Duodenal mucosa (tissue), 2 donors: ENCODE data around the gene AGAP3.
"Not testable (repeated sequence)": the region's sequence is repeated elsewhere in the genome, so short reads cannot be mapped to it uniquely, and the experiment has no call there.

Source experiments
- H3K27ac ChIP-seq: one replicate; pipeline ENCODE4 v1.7.0; 2013; ENCODE audit warnings: low read depth, low read length
- H3K27me3 ChIP-seq, 2 donors: one replicate each; pipeline ENCODE4 v1.7.0; 2013; ENCODE audit warnings: low read length in 2 of 2, control low read depth in 1 of 2; ENCODE audit not compliant: insufficient read depth in 2 of 2, control insufficient read depth in 1 of 2
- H3K36me3 ChIP-seq, 2 donors: one replicate each; pipeline ENCODE4 v1.7.0; 2013; ENCODE audit warnings: low read length in 2 of 2, control low read depth in 1 of 2; ENCODE audit not compliant: insufficient read depth in 2 of 2, control insufficient read depth in 1 of 2
- H3K4me1 ChIP-seq, 2 donors: one replicate each; pipeline ENCODE4 v1.7.0; 2013; ENCODE audit warnings: low read length in 2 of 2, control low read depth in 1 of 2; ENCODE audit not compliant: insufficient read depth in 2 of 2, control insufficient read depth in 1 of 2
- H3K4me3 ChIP-seq, 2 donors: one replicate each; pipeline ENCODE4 v1.7.0; 2013; ENCODE audit warnings: low read length in 2 of 2, low read depth in 1 of 2
- H3K9ac ChIP-seq, 2 donors: one replicate each; pipeline ENCODE4 v1.7.0; 2013; ENCODE audit warnings: low read length in 2 of 2, low read depth in 1 of 2
- H3K9me3 ChIP-seq, 2 donors: one replicate each; pipeline ENCODE4 v1.7.0; 2013; ENCODE audit warnings: low read length in 2 of 2, control low read depth in 1 of 2; ENCODE audit not compliant: control insufficient read depth in 1 of 2

AGAP3 gene

GRCh38 chr7:151085691-151086620 is at the start of gene AGAP3:
Gene AGAP3 (plus strand): TSS chr7:151086475. CDS start chr7:151086742, 267 bp downstream.
- no peaks in the 10 kb centered on the region for H3K9me3 ChIP-seq
- H3K27ac ChIP-seq, result peak within 1 kb of the TSS; percentile 84
- peaks cover 29 to 57% of the 10 kb centered on the region in 2 donors for H3K4me1 ChIP-seq
- peak within 1 kb of the TSS; percentile 74 to 93 for H3K9ac ChIP-seq
- peak within 1 kb of the TSS; percentile 76 to 90 for H3K4me3 ChIP-seq
- H3K27me3 ChIP-seq, result no peaks in the 10 kb centered on the region
- H3K36me3 ChIP-seq, result no peaks in the 10 kb centered on the region

GRCh38 chr7:151038951-151039849 is 47.1 kb upstream of the AGAP3 start:
- no peak overlapping the region for H3K4me3 ChIP-seq
- H3K27ac ChIP-seq, result no peak overlapping the region
- H3K9ac ChIP-seq, result no peak overlapping the region
- H3K4me1 ChIP-seq, result peaks cover 9 to 12% of the 10 kb centered on the region in 2 donors
- H3K27me3 ChIP-seq, result no peaks in the 10 kb centered on the region
- peaks cover 17 to 39% of the 10 kb centered on the region in 2 donors for H3K36me3 ChIP-seq
- no peaks in the 10 kb centered on the region for H3K9me3 ChIP-seq

- peaks cover 13 to 36% of the 10 kb centered on the region in 2 donors for H3K36me3 ChIP-seq
- no peaks in the 10 kb centered on the region for H3K9me3 ChIP-seq
- H3K27me3 ChIP-seq, result no peaks in the 10 kb centered on the region
- H3K4me1 ChIP-seq, result peaks cover 9 to 12% of the 10 kb centered on the region in 2 donors
- H3K9ac ChIP-seq, result no peak overlapping the region
- no peak overlapping the region for H3K27ac ChIP-seq
- no peak overlapping the region for H3K4me3 ChIP-seq
Measured at GRCh38 chr7:151039850-151040548, 46.3 kb upstream of the AGAP3 start.

GRCh38 chr7:151040616-151041375 is 45.5 kb upstream of the AGAP3 start:
- peaks cover 7 to 31% of the 10 kb centered on the region in 2 donors for H3K36me3 ChIP-seq

GRCh38 chr7:151043449-151043848 is 42.8 kb upstream of the AGAP3 start:
- Histone ChIP-seq H3K36me3 (peaks cover 0 to 20% of the 10 kb centered on the region in 2 donors), H3K4me1 (peaks cover 9 to 12% of the 10 kb centered on the region in 2 donors)
- not testable (repeated sequence) for H3K9me3 ChIP-seq, H3K27ac ChIP-seq, H3K4me3 ChIP-seq, H3K9ac ChIP-seq, H3K27me3 ChIP-seq

More at GRCh38 chr7:151040616-151041375, 45.5 kb upstream of the AGAP3 start:
- H3K9me3 ChIP-seq, result no peaks in the 10 kb centered on the region
- no peak overlapping the region for H3K9ac ChIP-seq
- no peak overlapping the region for H3K27ac ChIP-seq
- no peak overlapping the region for H3K4me3 ChIP-seq
- H3K4me1 ChIP-seq, result peaks cover 9 to 12% of the 10 kb centered on the region in 2 donors
- no peaks in the 10 kb centered on the region for H3K27me3 ChIP-seq

GRCh38 chr7:151043959-151044358 is 42.3 kb upstream of the AGAP3 start:
- Histone ChIP-seq H3K9ac (no peak overlapping the region), H3K4me3 (no peak overlapping the region), H3K27ac (no peak overlapping the region), H3K27me3 (no peaks in the 10 kb centered on the region), H3K36me3 (peaks cover 0 to 20% of the 10 kb centered on the region in 2 donors), H3K9me3 (no peaks in the 10 kb centered on the region), H3K4me1 (peaks cover 7 to 8% of the 10 kb centered on the region in 2 donors)

GRCh38 chr7:151045262-151045661 is 41.0 kb upstream of the AGAP3 start:
- H3K27me3 ChIP-seq, result no peaks in the 10 kb centered on the region
- peaks cover 0 to 20% of the 10 kb centered on the region in 2 donors for H3K36me3 ChIP-seq
- H3K4me1 ChIP-seq, result no peaks in the 10 kb centered on the region
- H3K9me3 ChIP-seq, result no peaks in the 10 kb centered on the region
- no peak overlapping the region for H3K9ac ChIP-seq
- no peak overlapping the region for H3K4me3 ChIP-seq
- no peak overlapping the region for H3K27ac ChIP-seq

- no peak overlapping the region for H3K27ac ChIP-seq
- H3K4me3 ChIP-seq, result no peak overlapping the region
- H3K9ac ChIP-seq, result no peak overlapping the region
- H3K36me3 ChIP-seq, result peaks cover 0 to 20% of the 10 kb centered on the region in 2 donors
- H3K4me1 ChIP-seq, result no peaks in the 10 kb centered on the region
- no peaks in the 10 kb centered on the region for H3K27me3 ChIP-seq
- H3K9me3 ChIP-seq, result no peaks in the 10 kb centered on the region
Measured at GRCh38 chr7:151045967-151046366, 40.3 kb upstream of the AGAP3 start.
